SK-MEL-5 (cell line): ENCODE results near the gene PRPF40A. TPM values are rescaled to one million over a fixed set of nuclear protein-coding genes. Genes with fewer than 3 reads are reported as not detected.
"Not testable (repeated sequence)": the region's sequence is repeated elsewhere in the genome, so short reads cannot be mapped to it uniquely, and the experiment has no call there.

Experiments used
- DNase-seq: peaks from one replicate; pipeline ENCODE4 v3.0.0-alpha.2; 2016; ENCODE audit warnings: low read depth, low spot score
- in situ Hi-C: cut with HindIII; loops from 2 replicates; pipeline ENCODE4 v1.10.0; 2016; ENCODE audit warnings: low sequenced_read_pairs, high pct_unique_total_duplicates, low pct_unique_long_range_greater_than_20kb
- total RNA-seq: library from RNA; depleted of rRNA; stranded (reverse); fragments of >200 nt; shearing (Covaris generic); gene quantifications from 2 replicates; pipeline ENCODE4 v1.2.3, GENCODE V29; 2014

The PRPF40A gene
- total RNA-seq, 1 experiment from 2014 or later: 103 TPM

DNA sequence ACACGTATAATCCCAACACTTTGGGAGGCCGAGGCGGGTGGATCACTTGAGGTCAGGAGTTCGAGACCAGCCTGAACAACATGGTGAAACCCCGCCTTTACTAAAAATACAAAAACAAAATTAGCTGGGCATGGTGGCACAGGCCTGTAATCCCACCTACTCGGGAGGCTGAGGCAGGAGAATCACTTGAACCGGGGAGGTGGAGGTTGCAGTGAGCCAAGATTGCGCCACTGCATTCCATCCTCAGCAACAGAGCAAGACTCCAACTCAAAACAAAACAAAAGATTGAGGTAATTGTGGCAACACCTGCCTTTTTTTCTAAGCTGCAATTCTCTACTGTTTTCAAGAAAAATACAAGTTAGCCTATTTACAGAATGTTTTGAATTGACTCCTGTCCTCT lies 5.4 kb upstream of the PRPF40A start:
- in situ Hi-C loops: not testable (repeated sequence)

DNA sequence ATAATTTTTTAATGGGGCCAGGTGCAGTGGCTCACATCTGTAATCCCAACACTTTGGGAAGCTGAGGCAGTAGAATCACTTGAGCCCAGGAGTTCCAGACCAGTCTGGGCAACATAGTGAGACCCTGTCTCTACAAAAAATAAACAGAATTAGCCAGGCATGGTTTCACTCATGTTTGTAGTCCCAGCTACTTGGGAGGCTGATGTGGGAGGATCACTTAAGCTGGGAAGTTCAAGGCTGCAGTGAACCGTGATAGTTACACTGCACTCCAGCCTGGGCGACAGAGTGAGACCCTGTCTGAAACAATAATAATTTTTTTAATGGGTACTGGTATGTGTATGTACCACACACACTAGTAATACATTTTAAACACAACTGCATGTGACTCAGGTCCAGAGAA lies 3.5 kb upstream of the PRPF40A start:
- in situ Hi-C loops: no loop called here
- no peak for DNase-seq

More for the DNA sequence above, 5.4 kb upstream of the PRPF40A start:
- not testable (repeated sequence) for DNase-seq

DNA sequence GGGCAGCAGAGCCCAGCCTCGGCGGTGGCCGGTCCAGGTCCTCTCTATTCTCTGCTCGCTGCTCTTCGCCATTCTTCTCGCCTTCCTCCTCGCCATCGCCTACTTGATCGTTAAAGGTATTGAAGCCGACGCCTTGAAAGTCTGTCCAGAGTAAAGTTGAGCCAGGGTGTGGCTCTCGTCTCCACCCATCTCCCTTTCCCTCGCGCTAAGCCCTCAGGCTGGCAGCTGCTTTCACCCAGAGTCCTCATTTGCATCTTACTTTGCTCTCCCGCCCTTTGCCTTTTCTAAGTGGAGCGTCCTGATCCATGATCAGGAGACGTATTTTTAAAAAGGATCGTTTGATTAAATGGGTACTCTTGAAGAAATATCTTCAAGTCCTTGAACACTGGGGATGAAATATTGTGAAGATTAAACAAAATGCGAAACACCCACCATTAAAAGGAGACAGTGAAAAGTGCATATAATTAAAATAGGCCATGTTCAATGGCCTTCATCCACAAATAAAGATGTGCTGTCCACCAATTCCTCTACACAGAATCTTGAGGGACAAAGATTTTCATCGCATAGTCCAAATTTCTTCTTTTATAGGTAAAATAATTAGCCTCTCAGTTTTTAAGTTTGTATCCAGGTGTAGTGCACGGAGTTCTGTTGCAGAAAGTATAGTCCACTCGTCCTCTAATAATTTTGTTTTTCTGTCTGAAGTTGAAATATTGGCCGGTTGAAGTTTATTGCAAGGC lies 1.8 kb upstream of the PRPF40A start:
- DNase-seq: peak; percentile 67
- in situ Hi-C loops: no loop called here

DNA sequence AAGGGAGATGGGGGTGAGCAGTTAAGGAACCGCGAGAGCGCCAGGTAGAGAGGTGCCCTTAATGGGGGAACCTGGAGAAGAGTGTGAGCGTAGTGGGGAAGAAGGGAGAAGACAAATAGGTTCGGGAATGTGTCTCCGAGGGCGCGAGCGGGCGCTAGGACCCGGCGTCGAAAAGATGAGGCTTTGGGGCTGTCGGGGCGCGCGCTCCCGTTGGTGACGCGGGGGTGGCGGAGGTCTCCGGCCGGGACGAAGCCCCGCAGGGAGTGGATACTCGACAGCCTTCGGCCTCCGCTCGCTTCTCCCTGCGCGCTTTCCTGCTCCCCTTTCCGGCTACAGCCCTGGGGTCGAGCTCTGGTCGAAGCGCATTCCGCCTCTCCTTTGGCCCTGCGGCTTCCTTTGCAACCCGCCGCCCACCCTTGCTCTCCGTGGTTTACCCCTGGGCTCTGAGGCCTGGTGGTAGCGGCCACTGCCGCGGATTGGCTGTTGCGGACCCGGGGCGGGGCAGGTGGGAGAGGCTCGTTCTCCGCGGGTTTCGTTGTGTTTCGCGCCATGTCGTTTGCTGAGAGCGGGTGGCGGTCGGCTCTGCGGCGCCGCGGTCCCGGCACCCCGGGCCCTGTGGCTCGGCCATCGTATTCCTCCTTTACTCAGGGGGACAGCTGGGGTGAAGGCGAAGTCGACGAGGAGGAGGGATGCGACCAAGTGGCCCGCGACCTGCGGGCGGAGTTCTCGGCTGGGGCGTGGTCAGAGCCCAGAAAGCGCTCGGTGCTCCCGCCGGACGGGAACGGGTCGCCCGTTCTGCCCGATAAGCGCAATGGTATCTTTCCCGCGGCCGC lies 1.0 kb upstream of the PRPF40A start, which contains the start of gene ARL6IP6:
Gene ARL6IP6 (plus strand): TSS at position 545 of the 833 bp plus-strand sequence. CDS start 5 bp downstream, at position 550.
- in situ Hi-C loops: no loop called here
- peak; percentile 89 for DNase-seq

DNA sequence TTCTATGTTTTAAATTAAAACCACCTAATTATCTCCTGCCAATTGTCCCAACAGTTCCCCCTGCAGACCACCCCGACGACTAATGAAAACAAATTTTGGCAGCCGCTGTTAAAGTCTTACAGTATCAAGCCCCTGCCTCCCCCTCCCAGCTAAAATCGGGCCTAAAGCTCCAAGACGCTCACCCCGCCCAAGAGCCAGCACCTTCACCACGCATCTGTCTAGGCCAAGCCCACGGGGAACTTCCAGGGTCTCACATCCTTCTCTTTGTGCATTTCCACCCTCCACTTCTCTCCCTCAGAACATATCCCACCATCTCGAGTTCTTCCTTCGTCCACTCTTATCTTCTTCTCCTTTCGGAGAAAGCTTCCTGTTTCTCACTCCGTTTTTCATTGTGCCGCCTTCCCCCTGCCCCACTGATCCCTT lies 445 bp downstream of the PRPF40A start:
- DNase-seq: peak; percentile 43
- in situ Hi-C loops: no loop called here

DNA sequence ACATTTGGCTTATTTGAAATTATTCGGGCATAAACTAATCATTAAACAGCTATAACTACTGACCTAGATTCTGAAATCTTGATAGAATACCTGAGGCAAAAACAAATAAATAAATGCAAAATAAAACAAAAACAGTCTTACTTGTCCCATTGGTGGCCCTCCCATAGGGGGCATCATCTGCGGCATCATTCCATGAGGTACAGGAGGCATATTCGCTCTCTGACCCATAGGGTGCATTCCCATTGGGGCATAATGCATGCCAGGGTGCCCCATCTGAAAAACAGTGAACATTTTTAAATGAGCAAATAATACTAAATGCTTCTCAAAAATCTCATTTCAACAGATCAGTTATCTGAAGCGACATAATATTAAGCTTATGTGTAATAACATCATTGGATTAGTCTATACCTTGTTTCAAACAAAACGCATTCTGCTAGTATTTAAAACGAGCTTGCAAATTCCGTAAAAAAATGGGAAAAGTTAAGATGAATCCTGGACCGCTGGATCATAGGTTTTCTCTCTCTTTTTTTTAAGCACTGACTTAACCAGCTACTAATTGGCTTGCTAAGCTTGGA lies 1.3 kb downstream of the PRPF40A start:
- peak; percentile 62 for DNase-seq
- in situ Hi-C loops: no loop called here

DNA sequence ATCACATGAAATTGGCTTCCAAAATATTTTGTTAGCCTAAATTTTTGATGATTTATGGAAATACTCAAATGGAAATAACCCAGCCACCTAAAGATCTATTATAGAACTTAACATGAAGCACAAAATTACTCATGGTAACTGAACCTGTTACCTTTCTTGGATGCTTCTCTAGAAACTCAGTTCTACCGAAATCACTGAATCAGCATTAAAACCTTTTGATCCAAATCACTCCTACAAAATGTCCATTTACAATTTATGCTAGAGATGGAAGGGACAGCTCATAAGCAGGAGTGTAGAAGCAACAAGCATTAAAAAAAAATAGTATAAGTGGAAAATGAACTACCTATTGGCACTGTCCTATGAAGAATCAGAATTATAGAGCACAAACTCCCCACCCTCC lies 2.1 kb downstream of the PRPF40A start:
- no peak for DNase-seq
- in situ Hi-C loops: no loop called here

DNA sequence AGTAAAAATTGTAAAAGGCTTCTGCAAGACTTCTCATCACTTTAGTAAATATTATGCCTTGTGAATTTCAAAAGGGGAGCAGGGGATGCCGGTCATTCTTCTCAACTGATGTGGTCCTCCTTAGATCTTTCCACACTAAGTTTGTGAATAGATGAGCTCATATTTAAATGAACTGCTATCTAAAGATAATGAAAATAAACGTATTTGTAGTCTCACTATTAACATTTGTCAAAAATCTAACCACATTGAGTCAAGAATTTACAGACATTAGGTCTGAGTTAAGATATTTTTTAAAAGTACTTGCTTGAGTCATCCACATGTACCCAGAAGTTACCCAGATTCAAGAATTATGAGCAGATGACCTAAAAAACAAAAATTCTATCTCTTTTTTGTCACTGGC lies 6.5 kb downstream of the PRPF40A start:
- DNase-seq: no peak
- in situ Hi-C loops: no loop called here

DNA sequence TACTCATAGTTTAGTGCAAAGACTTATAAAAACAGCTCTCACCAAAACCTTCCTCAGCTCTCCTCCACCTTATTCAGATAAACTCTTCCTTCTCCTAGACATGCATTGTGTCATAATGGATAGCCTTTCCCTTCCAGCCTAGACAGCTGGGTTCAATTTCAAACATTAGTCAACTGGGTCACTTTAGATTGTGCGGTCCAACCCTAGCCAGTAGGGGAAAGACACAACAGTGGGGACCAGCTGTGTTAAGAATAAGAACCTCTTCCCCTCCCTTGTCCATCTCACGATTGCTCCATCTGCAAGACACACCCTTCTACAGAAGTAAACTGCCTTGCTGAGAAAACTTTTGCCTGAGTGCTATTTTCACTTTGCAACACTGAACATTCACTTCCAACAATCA lies 8.5 kb downstream of the PRPF40A start:
- DNase-seq: no peak
- in situ Hi-C loops: no loop called here

DNA sequence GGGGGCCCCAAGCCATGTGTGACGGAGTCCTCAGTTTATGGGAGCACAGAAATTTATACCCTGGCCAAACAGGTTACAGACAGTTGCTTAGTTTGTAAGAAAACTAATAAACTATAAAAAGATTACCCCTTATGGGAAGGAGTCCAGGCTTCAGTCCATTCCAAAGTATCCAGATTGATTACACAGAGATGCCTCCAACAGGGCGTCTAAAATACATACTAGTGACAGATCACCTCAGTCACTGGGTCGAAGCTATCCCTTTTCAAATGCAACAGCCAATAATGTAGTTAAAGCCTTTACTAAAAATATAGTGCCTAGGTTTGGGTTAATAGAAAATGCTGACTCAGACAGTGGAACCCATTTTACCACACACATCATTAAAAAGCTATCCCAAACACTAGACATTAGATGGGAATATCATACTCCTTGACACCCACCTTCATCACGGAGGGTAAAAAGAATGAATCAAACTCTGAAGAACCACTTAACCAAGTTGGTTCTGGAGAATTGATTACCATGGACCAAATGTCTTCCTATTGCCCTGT lies 10.7 kb downstream of the PRPF40A start:
- in situ Hi-C loops: no loop called here
- DNase-seq: no peak

DNA sequence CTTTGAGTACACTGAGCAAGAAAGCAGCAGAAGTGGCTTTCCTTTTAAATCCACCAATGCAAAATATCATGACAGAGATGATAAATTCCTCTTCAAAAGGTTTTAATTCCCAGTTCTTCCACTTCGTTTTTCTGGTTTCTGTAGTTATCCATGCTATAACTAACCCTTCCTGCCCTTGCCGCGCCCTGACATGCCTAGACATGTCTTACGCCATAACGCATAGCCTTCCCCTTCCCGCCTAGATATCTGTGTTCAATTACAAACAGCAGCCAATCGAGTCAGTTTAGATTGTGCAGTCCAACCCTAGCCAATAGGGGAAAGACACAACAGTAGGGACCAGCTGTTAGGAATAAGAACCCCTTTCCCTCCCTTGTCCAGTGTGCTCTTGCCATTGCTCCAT lies 16.1 kb downstream of the PRPF40A start:
- in situ Hi-C loops: no loop called here
- no peak for DNase-seq

DNA sequence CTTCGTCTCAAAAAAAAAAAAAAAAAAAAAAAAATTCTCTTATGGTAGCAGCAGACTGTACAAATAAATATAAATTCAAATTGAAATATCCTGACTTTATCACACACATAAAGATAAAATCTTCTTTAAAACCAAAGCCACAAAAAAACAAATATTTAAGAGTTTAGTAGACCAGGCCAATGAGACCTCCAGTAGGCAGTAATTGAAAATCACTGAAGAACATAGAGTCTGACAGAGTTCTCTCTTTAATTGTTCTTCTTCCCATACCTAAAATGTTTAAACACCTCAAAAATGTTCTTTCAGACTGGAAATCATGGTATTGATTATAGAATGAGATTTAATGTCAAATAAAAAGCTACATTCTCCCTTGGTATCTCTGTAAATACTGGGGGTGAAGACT lies 20.8 kb downstream of the PRPF40A start:
- no peak for DNase-seq
- in situ Hi-C loops: no loop called here

DNA sequence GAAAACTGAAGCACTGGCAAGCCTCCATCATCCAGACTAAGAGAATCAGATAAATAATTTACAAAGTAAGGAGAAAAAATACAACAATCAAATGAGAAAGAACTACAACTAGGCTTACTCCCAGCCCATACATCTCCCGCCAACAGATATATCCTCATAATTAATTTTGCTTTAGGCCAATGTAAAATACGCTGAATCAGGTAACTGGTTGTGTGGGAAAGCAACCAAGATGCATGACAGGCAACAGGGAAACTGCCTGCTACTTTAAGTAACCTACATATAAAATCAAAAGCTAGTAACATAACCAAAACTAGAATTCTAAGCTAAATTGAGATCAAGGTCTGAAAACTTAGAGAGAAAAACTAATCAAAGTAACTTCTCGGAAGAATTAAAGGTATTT lies 21.5 kb downstream of the PRPF40A start:
- in situ Hi-C loops: no loop called here
- no peak for DNase-seq

DNA sequence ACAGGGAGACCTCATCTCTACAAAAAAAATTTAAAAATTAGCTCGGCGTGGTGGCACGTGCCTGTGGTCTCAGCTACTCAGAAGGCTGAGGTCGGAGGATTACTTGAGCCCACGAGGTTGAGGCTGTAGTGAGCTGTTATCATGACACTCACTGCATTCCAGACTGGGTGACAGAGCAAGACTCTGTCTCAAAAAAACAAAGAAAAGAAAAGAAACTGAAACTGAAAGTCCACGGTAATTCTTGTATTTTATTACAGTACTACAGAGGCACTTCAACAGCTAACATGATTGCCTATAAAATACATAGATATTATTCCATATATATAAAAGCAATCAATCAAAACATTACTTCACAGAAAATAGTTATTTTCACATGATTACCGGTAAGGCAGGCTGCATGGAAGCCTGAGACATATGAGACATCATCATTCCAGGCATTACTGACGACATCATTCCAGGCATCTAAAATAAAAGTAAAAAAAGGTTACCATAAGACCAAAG lies 23.1 kb downstream of the PRPF40A start:
- peak; percentile 38 for DNase-seq

DNA sequence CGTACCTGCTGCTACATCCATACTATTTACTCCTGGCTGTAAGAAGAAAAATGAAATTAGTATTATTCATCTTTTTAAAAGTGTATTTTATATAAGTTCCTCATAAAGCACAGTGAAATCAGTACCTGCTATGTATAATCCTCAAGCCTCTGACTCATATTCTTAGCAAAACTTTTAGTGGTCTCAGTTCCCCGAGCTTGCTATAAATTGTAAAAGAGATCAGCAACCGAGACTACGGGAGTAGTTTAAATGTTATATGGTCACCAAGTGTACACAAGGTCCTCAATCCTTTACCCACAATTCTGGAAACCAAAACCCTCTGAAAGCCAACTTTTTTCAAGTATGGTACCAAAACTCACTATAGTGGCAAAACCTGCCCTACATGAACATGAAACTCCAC lies 24.2 kb downstream of the PRPF40A start:
- in situ Hi-C loops: no loop called here
- no peak for DNase-seq

More for the DNA sequence above, 23.1 kb downstream of the PRPF40A start:
- in situ Hi-C loops: no loop called here

DNA sequence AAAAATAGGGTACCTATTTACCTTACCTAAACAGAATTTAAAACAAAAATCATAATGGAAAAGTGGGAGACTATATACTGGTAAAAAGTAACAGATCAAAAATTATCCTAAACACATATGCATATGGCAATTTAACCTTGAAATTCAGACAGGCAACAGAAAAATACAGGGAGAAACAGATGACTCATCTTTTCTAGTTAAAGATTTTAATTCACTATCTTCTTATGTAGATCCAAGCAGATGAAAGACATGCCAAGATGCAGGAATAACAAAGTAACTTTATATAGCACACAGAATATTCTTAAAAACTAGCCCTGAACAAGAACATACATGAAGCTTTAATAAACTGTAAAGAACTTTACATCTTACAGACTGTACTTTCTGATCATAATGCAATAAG lies 30.9 kb downstream of the PRPF40A start:
- in situ Hi-C loops: no loop called here
- DNase-seq: no peak

DNA sequence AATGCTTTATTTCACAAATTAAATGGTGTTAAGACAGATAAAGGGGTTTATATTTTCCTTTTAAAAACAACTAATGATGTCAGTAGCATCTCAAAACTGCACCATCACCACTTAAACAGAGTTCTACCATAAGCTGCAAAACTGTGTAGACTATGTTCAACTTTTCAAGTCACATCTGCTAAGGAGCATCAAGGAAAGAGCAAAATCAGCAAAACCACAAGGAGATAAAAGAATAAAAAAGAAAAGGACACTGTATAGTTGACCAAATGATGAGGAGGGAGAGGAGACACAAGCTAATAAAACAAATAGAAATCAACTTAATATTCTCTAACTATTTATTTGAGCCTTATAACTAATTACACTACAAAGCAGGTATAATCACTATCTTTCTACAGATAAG lies 33.9 kb downstream of the PRPF40A start:
- in situ Hi-C loops: no loop called here
- DNase-seq: no peak

DNA sequence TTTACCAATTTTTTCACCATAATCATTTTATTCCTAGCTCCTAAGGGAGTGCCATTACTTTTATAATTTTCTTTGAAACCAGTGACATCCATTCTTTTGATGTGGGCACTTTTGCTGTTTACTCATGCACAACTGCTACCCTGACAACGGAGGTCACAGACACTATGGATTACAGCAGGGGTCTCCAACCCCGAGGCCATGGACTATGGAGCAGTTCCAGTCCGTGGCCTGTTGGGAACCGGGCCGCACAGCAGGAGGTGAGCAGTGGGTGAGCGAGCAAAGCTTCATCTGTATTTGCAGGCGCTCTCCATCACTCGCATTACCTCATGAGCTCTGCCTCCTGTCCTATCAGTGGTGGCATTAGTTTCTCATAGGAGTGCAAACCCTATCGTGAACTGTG lies 34.6 kb downstream of the PRPF40A start:
- in situ Hi-C loops: no loop called here
- DNase-seq: no peak
